Right lobe of liver (tissue), 6 donors: Measurements from ENCODE around the gene CCDC149. TPM values are rescaled to one million over a fixed set of nuclear protein-coding genes. Genes with fewer than 3 reads are reported as not detected.

Experiments used
- ATAC-seq, 4 donors: fragments of 200-7000 bp; cut with Tn5 transposase; one replicate each; pipeline ENCODE4 v1.9.1; 2020; ENCODE audit warnings: mild to moderate bottlenecking in 4 of 4, moderate library complexity in 4 of 4
- DNase-seq, 3 donors: peaks; one replicate each; pipeline ENCODE4 v3.0.0-alpha.2; 2020
- H3K27ac ChIP-seq, 3 donors: fragments of 200-600 bp; one replicate each; pipeline ENCODE4 v1.8.0; 2022
- H3K27me3 ChIP-seq, 2 donors: fragments of 200-600 bp; one replicate each; pipeline ENCODE4 v1.8.0; 2022
- H3K36me3 ChIP-seq, 4 donors: fragments of 200-600 bp; sonication (generic) in 1 of 4; one replicate each; pipeline versions ENCODE4 v1.5.1 to v1.8.0; 2017 to 2022; ENCODE audit warnings: control low read depth in 1 of 4
- H3K4me1 ChIP-seq, 4 donors: fragments of 200-600 bp; sonication (generic) in 1 of 4; one replicate each; pipeline versions ENCODE4 v1.5.1 to v1.8.0; 2017 to 2022; ENCODE audit warnings: control low read depth in 1 of 4
- H3K4me3 ChIP-seq, 3 donors: fragments of 200-600 bp; one replicate each; pipeline ENCODE4 v1.8.0; 2022
- H3K9me3 ChIP-seq, 4 donors: fragments of 200-600 bp; sonication (generic) in 1 of 4; one replicate each; pipeline versions ENCODE4 v1.5.1 to v1.8.0; 2017 to 2022; ENCODE audit warnings: control low read depth in 1 of 4
- POLR2A ChIP-seq: fragments of 450-650 bp; IDR thresholded peaks from one replicate; pipeline ENCODE4 v1.6.1; 2017; ENCODE audit warnings: antibody characterized with exemption, mild to moderate bottlenecking
- WGBS: methylation state at CpG from one replicate; pipeline ENCODE4 v1.1.6; 2018; ENCODE audit warnings: low coverage, low lambda C conversion rate; ENCODE audit not compliant: insufficient coverage; ENCODE audit errors: missing lambda C conversion rate; 5-methylcytosine and 5-hydroxymethylcytosine counted together
- intact Hi-C, 2 donors: fragments of 100-400 bp; cut with DNase I; formaldehyde crosslinking; loops; one replicate each; pipeline versions ENCODE4 v1.11.2 to v1.14.1; 2022
- total RNA-seq, 6 experiments: library from RNA; depleted of rRNA in 2 of 6; stranded (reverse); fragments of >200 nt in 2 of 6; fragmentation: NEBNext Ultra II Directional in 3 of 6; extraction: Animal tissue kit (Norgen Biotek cat#: 25700) in 3 of 6; gene quantifications; one replicate each; pipeline versions ENCODE4 v1.1.0 to v1.2.4, GENCODE V29; 2016 to 2023
- TF ChIP-seq, protein P1 (sequence below), 4 donors: fragments of 200-600 bp in 3 of 4; fragments of 450-650 bp in 1 of 4; IDR thresholded peaks; one replicate each; pipeline versions ENCODE4 v1.5.1 to v1.8.0; 2016 to 2022; ENCODE audit warnings: antibody characterized with exemption in 4 of 4, mild to moderate bottlenecking in 2 of 4
- donor health status: DM: no; HTN: yes; CAD: no.
- donor health status: DM: no; HTN: no; CAD: no.
- donor health status: DM: no; HTN: no; CAD: no.
- donor health status: DM: no; HTN: yes; CAD: no.
- donor health status: DM: no; HTN: yes; CAD: no.

Gene CCDC149
- total RNA-seq, 6 experiments from 2014 or later: 3.9 to 8.0 (median 5.2) TPM

- TF ChIP-seq, protein P1, sequence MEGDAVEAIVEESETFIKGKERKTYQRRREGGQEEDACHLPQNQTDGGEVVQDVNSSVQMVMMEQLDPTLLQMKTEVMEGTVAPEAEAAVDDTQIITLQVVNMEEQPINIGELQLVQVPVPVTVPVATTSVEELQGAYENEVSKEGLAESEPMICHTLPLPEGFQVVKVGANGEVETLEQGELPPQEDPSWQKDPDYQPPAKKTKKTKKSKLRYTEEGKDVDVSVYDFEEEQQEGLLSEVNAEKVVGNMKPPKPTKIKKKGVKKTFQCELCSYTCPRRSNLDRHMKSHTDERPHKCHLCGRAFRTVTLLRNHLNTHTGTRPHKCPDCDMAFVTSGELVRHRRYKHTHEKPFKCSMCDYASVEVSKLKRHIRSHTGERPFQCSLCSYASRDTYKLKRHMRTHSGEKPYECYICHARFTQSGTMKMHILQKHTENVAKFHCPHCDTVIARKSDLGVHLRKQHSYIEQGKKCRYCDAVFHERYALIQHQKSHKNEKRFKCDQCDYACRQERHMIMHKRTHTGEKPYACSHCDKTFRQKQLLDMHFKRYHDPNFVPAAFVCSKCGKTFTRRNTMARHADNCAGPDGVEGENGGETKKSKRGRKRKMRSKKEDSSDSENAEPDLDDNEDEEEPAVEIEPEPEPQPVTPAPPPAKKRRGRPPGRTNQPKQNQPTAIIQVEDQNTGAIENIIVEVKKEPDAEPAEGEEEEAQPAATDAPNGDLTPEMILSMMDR (IDR thresholded peaks at IDR 0.05): no peak
- TF ChIP-seq POLR2A: no peak
- Histone ChIP-seq H3K4me3 (no peak overlapping the region), H3K36me3 (no peaks in the 10 kb centered on the region), H3K27ac (no peak overlapping the region), H3K27me3 (no peaks in the 10 kb centered on the region), H3K4me1 (peaks cover 0 to 8% (median 0%) of the 10 kb centered on the region in 4 donors), H3K9me3 (no peaks in the 10 kb centered on the region)
- intact Hi-C loops: no loop called here
- DNase-seq: no peak
- no peak for ATAC-seq
- WGBS: 85% methylated on average over 8 of the region's 9 CpGs
Observed at GRCh38 chr4:24842356-24842755, 70.5 kb downstream of the CCDC149 start.

DNA sequence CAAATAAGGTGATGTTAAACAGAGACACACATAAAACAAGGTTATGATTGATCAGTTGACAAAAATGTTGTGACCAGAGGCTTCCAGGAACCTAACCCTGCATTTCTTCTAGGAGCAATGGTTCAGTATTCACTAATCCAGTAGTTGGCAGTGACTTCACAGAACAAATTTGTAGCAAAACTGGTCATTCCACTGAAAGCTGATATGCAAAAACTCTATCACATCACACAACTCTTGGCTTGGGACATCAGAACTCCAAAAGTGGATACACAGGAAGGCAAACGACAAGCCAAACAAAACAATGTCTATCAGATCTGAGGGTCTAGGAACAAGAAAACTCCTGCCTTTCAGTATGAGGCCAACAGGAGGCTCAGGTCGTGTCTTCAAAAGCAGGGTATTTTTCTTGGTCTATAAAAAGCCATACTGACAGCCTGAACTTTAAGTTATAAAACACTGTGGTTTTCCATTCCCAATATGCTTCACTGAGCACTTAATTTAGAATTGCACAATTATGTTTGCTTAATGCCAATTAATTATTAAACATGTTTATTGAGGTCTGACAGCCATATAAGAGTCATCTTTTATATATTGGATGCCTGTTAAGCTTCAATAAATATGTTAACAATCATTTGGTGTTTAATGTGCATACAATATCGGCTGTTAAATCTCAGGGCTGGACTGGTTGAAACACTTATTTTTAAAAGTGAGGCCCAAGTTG is 71.9 kb downstream of the CCDC149 start:
- no peak for DNase-seq
- no peaks in the 10 kb centered on the region for H3K36me3 ChIP-seq
- TF ChIP-seq, protein P1 (IDR thresholded peaks at IDR 0.05): no peak
- no peak for TF ChIP-seq POLR2A
- 89% methylated on average over 3 of the region's 3 CpGs for WGBS
- H3K4me1 ChIP-seq: peaks cover 0 to 8% (median 0%) of the 10 kb centered on the region in 4 donors
- intact Hi-C loops: no loop called here
- no peak for ATAC-seq
- no peak overlapping the region for H3K4me3 ChIP-seq
- no peak overlapping the region for H3K27ac ChIP-seq
- no peaks in the 10 kb centered on the region for H3K27me3 ChIP-seq
- no peaks in the 10 kb centered on the region for H3K9me3 ChIP-seq

- Histone ChIP-seq H3K27me3 (no peaks in the 10 kb centered on the region), H3K4me3 (no peak overlapping the region), H3K9me3 (no peaks in the 10 kb centered on the region), H3K4me1 (peaks cover 0 to 8% (median 0%) of the 10 kb centered on the region in 4 donors), H3K27ac (no peak overlapping the region), H3K36me3 (no peaks in the 10 kb centered on the region)
- ATAC-seq: peak; percentile 12 to 39 (median 38)
- TF ChIP-seq, protein P1 (IDR thresholded peaks at IDR 0.05): no peak
- no peak for TF ChIP-seq POLR2A
- intact Hi-C loops: no loop called here
- DNase-seq: no peak
- WGBS: 56% methylated on average over 5 of the region's 5 CpGs
Observed at GRCh38 chr4:24840362-24840761, 72.5 kb downstream of the CCDC149 start.

DNA sequence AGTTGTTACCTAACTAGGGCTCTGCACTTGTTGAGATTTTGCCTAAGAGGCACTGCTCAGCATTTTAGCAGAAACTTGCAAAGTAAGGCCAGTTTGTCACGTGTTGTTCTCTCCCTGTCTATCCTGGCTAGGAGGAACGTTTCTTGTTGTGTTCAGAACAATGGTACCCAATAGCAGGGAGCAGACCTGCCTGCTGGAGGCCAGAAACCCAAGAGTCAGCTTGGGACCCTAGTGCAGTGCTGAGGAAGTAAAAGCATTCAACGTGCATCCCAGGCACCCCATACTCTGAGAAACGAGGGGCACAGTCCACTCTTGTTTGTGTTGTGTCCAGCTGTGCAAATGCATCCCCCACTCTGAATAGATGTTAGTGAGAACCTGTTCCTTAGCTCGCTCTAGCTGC is 75.1 kb downstream of the CCDC149 start:
- H3K4me1 ChIP-seq: peaks cover 0 to 8% (median 0%) of the 10 kb centered on the region in 4 donors
- WGBS: 63% methylated on average over 3 of the region's 5 CpGs
- DNase-seq (no peak), ATAC-seq (peak in 1 of 4 donors; percentile 45)
- H3K4me3 ChIP-seq: no peak overlapping the region
- H3K9me3 ChIP-seq: no peaks in the 10 kb centered on the region
- intact Hi-C loops: no loop called here
- H3K27me3 ChIP-seq: no peaks in the 10 kb centered on the region
- no peak for TF ChIP-seq POLR2A
- TF ChIP-seq, protein P1 (IDR thresholded peaks at IDR 0.05): no peak
- H3K36me3 ChIP-seq: no peaks in the 10 kb centered on the region
- H3K27ac ChIP-seq: no peak overlapping the region
